Measurements from ENCODE around the gene DDRGK1.

DDRGK1 gene

DNA sequence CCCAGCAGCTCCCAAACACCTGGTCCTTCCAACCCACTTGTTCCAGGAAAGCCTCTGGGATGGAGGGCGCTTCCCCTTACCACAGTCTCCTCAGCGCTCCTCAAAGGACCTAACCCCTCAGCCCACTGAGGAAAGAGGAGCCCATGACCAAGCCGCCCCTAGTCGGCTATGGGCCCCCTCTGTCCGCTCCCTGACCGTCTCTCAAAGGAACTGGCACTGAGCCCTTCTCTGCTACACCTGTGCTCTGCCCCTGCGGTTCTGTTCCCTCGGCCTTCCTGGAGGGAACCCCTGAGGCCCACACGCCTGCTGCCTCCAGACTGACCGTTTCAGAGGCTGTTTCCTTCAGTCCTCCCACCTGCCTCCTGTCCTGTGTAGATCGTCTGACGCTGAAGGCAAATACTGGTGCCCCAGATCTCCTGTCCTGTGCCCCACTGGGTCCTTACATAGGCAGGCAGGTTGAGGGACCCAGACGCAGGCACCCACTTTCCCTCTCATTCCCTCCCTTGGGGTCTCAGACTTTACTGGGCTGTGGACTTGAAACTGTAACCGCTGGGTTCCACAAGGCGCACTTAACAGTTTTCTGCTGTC, 36.4 kb upstream of the DDRGK1 start:
- TF ChIP-seq JUND (IDR thresholded peaks at IDR 0.05; ENCODE audit: low read depth): no peak
- in situ Hi-C loops (cut with HindIII; ENCODE audit: low pct_unique_long_range_greater_than_20kb, low sequenced_read_pairs): no loop called here
- DNase-seq (ENCODE audit: low read depth in 1 of 2, low spot score in 1 of 2): no peak

DNA sequence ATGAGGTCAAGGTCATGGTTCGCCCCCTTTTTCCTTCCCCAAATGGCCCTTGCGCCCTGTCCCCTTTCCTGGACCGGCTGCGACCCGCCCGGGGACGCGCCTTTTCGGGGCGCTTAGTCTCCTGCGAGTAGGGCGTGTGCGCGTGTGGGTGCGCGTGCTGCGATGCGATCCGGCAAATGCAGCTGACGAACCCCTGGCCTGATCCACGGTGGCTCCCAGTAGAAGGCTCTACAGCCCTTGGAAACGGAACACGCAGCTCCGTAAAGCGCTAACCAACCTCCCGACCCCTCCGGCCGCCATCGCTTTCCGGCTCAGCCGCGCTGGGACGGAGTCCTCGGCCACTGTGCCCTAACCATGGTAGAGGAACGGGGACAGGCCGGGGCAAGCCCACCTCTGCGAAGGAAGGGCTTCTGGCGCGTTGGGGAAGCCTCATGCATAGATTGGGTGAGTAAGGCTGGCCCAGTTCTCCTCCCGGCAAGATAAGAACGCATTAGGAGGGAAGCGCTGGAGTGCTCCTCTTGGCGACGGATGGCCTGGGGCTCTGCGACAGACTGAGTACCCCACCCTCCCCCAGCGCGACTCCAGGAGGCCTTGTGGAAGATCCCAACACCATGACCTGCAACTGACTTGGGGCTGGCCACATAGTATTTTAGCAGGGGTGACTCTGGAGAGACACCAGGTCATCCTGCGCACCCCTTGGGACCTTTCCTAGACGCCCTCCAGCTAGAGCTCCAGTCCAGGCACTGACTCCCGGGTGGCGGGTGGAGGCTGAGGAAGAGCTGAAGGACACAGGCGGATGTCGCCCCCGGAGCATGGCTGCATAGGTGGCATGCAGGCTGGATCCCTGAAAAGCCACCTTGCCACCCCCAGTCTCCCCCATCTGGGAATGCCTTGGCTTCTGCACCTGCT, 35.6 kb upstream of the DDRGK1 start:
- in situ Hi-C loops (cut with HindIII; ENCODE audit: low pct_unique_long_range_greater_than_20kb, low sequenced_read_pairs): no loop called here
- TF ChIP-seq JUND (IDR thresholded peaks at IDR 0.05; ENCODE audit: low read depth): no peak
- no peak for DNase-seq (ENCODE audit: low read depth in 1 of 2, low spot score in 1 of 2)

DNA sequence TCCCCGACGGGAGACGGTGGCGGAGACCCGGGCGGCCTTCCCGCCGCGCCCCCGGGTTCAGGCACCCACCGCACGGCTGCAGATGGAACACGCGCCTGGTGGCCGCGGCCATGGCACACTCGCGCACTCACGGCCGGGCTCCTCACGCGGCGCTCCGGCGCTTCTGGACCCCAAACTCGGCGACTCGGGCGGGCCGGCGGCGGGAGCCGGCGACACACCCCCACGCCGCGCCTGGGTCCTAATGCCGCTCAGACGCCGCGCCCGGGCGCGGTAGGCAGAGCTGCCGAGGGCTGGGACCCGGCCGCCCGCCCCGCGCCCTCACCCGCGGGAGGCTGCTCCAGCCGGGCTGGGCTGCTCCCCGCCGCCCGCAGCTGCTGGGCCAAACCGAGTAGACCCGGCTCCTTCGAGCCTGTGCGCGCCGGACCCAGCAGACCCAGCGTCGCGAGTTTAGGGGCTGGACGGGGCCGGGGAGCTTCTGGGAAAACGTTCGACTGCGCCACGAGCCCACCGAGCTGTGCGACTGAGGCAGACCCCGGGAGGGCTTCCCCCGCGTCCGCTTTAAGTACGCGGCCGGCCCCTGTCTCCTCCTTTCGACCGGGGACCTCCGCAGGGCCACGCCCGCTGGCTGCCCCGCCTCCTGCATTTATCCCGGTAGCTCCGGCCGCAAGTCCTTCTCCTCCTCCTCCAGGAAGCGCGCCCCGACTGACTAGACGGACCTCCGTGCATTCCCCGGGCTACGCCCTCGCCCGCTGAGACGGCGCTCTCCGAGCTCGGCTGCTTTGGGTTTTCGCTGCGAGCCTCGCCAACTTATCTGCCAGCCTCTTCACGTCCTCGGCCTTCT, 34.8 kb upstream of the DDRGK1 start, which contains the start of gene SLC4A11:
Gene SLC4A11 (minus strand): TSS at position 165 of the 841 bp plus-strand sequence. CDS start 53 bp downstream, at position 112.
- in situ Hi-C loops (cut with HindIII; ENCODE audit: low pct_unique_long_range_greater_than_20kb, low sequenced_read_pairs): no loop called here
- peak; percentile 86 to 89 for DNase-seq (ENCODE audit: low read depth in 1 of 2, low spot score in 1 of 2)
- TF ChIP-seq JUND (IDR thresholded peaks at IDR 0.05; ENCODE audit: low read depth): no peak

DNA sequence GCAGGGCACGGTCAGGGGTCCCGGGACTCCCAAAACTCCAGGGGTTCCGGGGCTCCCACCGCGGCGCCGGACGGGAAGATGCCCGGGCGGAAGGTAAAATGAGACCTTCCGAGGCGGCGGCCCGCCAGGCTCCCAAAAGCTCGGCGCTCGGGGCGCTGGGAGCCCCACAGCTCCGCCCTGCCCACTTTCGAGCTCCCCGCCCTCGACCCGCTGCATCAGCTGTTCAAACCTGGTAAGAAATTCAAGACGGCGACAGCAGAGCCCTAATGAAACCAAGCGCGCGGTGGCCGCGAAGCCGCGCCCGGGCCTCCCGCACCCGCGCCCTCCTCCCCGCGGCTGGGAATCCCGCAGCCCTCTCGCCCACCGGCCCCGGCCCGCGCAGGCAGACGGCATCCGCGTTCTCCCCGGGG, 34.1 kb upstream of the DDRGK1 start:
- no peak for TF ChIP-seq JUND (IDR thresholded peaks at IDR 0.05; ENCODE audit: low read depth)
- DNase-seq (ENCODE audit: low read depth in 1 of 2, low spot score in 1 of 2): peak; percentile 73 to 82
- in situ Hi-C loops (cut with HindIII; ENCODE audit: low pct_unique_long_range_greater_than_20kb, low sequenced_read_pairs): no loop called here

DNA sequence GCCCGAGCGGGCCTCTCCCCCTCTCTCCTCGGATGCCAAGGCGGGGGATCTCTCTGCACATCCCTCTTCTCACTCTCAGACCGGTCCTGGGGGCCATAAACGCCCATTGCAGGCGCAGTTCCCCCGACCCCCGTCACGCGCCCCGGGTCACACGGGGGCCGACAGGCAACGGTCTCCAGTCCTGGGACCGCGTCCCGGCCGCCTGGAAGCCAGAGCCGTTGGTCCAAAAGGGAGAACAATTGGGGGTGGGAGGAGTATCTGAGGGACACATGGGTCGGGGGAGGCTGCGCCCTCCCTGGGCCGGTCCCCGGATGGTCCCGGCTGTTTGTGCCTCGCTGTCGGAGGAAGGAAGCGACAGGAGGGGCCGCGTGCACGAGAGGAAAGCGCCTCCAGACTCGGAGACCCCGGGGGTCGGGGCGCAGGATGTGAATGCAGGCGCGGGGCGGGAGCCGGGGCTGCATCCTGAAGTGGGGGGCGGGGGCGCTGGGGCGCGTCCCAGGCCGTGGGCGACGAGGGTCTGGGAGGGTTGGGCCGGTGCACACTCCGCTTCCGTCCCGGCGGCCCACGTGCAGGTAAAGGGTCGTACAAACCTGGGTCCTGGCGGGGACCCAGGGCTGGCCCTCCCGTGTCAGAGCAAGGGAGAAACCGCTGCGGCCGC, 33.6 kb upstream of the DDRGK1 start:
- DNase-seq (ENCODE audit: low read depth in 1 of 2, low spot score in 1 of 2): no peak
- no peak for TF ChIP-seq JUND (IDR thresholded peaks at IDR 0.05; ENCODE audit: low read depth)
- in situ Hi-C loops (cut with HindIII; ENCODE audit: low pct_unique_long_range_greater_than_20kb, low sequenced_read_pairs): no loop called here

DNA sequence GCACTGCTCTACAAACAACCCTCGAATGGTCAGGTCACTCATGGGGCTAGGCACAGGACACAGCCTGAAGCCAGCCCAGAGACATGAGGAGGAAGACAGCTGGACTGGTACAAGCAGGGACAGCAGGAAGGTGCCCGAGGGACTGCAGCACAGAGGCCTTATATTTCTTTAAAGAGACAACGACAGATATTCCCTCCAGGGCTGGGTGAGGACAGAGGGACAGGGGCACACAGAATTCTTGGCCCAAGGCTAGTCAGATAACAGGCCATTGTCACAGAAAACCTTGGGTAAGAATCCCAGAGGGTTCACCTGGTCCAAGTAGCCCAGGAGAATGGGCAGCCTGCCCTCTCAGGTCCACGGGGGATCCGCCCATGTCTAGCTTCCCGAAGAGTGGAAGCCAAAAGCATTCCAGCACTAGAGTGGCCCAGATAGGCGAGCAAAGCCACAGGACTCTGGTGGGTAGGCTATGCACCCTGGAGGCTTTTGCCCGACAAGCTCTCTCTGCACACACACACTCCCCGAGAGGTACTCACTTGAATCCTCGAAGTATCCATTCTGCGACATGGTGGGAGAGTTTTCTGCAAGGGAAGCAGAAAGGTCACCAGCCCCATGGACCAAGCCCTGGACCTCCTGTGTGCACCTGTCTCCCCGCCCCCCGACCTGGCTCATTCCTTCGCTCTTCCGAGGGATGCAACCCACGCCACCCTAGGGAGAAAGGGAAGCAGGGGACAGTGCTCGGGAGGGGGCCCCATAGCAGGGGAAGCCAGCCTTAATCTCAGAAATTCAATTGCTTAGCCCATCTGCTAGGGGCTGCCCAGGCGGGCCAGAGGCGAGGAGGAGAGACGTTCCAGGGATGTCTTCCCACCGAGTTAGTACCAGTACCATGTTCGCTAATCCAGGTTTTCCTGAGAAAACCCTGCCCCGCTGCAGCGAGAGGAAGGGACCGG, 32.8 kb upstream of the DDRGK1 start:
- no peak for DNase-seq (ENCODE audit: low read depth in 1 of 2, low spot score in 1 of 2)
- TF ChIP-seq JUND (IDR thresholded peaks at IDR 0.05; ENCODE audit: low read depth): no peak
- in situ Hi-C loops (cut with HindIII; ENCODE audit: low pct_unique_long_range_greater_than_20kb, low sequenced_read_pairs): no loop called here

DNA sequence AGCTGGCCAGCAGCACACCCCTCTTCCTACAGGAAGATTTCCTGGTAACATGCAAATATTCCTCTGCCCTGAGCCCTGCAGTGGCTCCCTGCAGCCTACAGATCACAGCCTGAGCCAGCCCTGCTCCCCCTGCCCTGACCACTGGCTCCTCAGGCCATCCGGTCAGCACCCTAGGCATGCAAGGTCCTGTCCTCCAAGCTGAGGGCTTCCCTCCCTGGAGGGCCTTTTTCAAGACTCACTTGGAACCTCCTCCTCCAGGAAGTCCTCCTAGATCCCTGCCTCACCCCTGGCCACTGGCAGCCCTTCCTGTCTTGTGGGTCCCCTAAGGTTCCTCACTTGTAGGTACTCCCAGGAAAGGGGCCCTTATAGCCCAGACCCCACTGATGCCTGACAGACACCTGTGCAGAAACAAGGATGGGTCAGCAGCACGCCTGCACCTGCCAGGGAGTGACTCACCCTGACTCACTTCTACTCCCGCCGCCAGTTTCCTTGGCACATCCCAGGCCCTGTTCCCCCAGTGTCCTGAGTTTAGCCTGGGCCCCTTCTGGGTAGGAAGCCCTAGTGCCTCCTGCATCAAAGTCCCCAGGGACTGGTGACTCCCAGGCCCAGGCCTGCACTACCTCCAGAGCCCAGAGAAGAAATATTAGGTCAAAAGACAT, 31.3 kb upstream of the DDRGK1 start:
- no peak for TF ChIP-seq JUND (IDR thresholded peaks at IDR 0.05; ENCODE audit: low read depth)
- in situ Hi-C loops (cut with HindIII; ENCODE audit: low pct_unique_long_range_greater_than_20kb, low sequenced_read_pairs): no loop called here
- DNase-seq (ENCODE audit: low read depth in 1 of 2, low spot score in 1 of 2): no peak

DNA sequence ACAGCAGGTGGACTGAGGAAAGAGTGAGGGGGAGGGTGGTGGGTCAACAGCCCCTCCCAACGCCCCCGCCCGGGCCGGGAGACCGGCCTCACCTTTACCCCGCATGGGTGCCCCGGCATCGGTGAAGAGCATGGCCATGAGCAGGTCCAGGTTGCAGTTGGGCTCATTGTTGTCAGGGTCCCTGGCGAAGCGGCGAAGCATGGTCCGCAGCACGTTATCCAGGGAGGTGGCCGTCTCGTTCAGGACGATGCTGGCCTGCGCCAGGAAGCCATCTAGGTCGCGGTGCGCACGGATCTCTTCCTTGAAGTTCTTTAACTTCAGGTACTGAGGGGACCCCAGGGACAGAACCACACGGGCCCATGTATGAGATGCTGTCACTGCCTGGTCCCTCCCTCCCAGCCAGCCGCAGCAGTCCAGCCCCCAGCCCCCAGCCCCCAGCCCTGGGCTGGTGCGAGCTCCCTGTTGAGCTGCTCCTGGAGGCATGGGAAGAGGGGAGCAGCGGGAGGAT, 29.6 kb upstream of the DDRGK1 start:
- in situ Hi-C loops (cut with HindIII; ENCODE audit: low pct_unique_long_range_greater_than_20kb, low sequenced_read_pairs): no loop called here
- DNase-seq (ENCODE audit: low read depth in 1 of 2, low spot score in 1 of 2): no peak
- no peak for TF ChIP-seq JUND (IDR thresholded peaks at IDR 0.05; ENCODE audit: low read depth)

DNA sequence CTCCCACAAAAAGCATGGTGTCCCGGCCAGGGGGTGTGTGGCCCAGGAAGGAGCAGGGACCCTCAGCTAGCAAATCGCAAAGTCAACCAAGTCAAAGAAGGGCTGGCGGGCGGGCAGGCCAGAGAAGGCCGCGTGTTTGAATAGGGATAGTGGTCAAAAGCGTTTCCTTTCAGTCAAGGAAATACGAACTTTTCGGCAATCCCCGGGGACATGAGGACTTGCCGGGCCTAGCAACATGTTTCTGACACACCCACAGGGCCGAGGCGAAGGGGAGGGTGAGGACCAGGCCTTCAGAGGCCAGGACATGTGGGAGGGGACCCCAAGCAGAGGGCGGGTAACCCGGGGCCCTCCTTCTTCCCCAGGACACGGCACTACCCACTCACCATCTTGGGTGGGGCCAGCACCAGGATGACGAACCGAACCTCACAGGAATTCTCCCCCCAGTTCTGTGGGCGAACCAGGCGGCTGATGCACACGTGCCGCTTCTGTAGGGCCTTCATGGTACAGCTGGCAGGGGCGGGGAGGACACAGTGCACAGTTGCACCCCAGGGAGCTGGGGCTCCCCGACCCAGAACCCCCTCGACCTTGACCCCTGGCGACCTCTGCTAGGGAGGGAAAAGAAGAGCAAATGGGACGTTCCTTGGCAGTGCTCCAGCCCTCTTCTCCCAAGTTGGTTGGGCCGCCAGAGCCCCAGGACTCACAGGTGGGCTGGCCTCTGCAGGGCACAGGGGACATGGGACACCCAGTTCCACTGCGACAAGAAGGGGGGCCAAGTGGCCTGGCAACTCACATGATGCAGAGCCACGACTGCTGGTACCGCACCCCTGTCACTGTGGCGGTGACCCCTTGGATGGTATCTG, 28.9 kb upstream of the DDRGK1 start:
- in situ Hi-C loops (cut with HindIII; ENCODE audit: low pct_unique_long_range_greater_than_20kb, low sequenced_read_pairs): no loop called here
- no peak for TF ChIP-seq JUND (IDR thresholded peaks at IDR 0.05; ENCODE audit: low read depth)
- DNase-seq (ENCODE audit: low read depth in 1 of 2, low spot score in 1 of 2): no peak
